ENCODE measurements around the gene UMOD. TPM values are rescaled to one million over a fixed set of nuclear protein-coding genes. Genes with fewer than 3 reads are reported as not detected.
"Not testable (repeated sequence)": the region's sequence is repeated elsewhere in the genome, so short reads cannot be mapped to it uniquely, and the experiment has no call there.

The UMOD gene
- total RNA-seq, 1 experiment from 2014 or later: not detected

GRCh38 chr16:20322696-20323095, 29.8 kb downstream of the UMOD start:
- intact Hi-C loops (cut with micrococcal nuclease): no loop called here
- no peaks in the 10 kb centered on the region for H3K27me3 Mint-ChIP-seq (ENCODE audit: insufficient read depth, unreplicated experiment)
- TF ChIP-seq CTCF (IDR thresholded peaks at IDR 0.05; ENCODE audit: unreplicated experiment): no peak
- H3K36me3 Mint-ChIP-seq (ENCODE audit: insufficient read depth, unreplicated experiment): no peaks in the 10 kb centered on the region
- no peak overlapping the region for H3K4me3 Mint-ChIP-seq (ENCODE audit: unreplicated experiment)
- DNase-seq (ENCODE audit: unreplicated experiment): no peak
- no TSS peak for BruUV-seq (replicated peaks)
- H3K9me3 Mint-ChIP-seq (ENCODE audit: unreplicated experiment): no peaks in the 10 kb centered on the region
- POLR2A ChIA-PET: no interaction called here
- CTCF ChIA-PET: interaction anchor here (0.9 to 1.4 kb wide), 2 partner anchors 11 to 22 kb away, joined by 3 to 8 read pairs; no protein-coding TSS in a partner anchor
- H3K4me1 Mint-ChIP-seq (ENCODE audit: insufficient read depth, unreplicated experiment): no peaks in the 10 kb centered on the region
- no peak overlapping the region for H3K27ac Mint-ChIP-seq (ENCODE audit: low read depth, unreplicated experiment)

GRCh38 chr16:20321671-20322070, 30.8 kb downstream of the UMOD start:
- no peak for TF ChIP-seq CTCF (IDR thresholded peaks at IDR 0.05; ENCODE audit: unreplicated experiment)
- intact Hi-C loops (cut with micrococcal nuclease): no loop called here
- Mint-ChIP-seq H3K9me3 (ENCODE audit: unreplicated experiment) (no peaks in the 10 kb centered on the region), H3K27ac (ENCODE audit: low read depth, unreplicated experiment) (no peak overlapping the region), H3K27me3 (ENCODE audit: insufficient read depth, unreplicated experiment) (no peaks in the 10 kb centered on the region), H3K36me3 (ENCODE audit: insufficient read depth, unreplicated experiment) (no peaks in the 10 kb centered on the region), H3K4me3 (ENCODE audit: unreplicated experiment) (no peak overlapping the region), H3K4me1 (ENCODE audit: insufficient read depth, unreplicated experiment) (no peaks in the 10 kb centered on the region)
- DNase-seq (ENCODE audit: unreplicated experiment): no peak
- ChIA-PET CTCF (no interaction called here), POLR2A (no interaction called here)
- BruUV-seq (replicated peaks): no TSS peak

- H3K4me3 Mint-ChIP-seq (ENCODE audit: unreplicated experiment); H3K36me3 Mint-ChIP-seq (ENCODE audit: insufficient read depth, unreplicated experiment); H3K27me3 Mint-ChIP-seq (ENCODE audit: insufficient read depth, unreplicated experiment); BruUV-seq (replicated peaks); intact Hi-C loops (cut with micrococcal nuclease); H3K9me3 Mint-ChIP-seq (ENCODE audit: unreplicated experiment); DNase-seq (ENCODE audit: unreplicated experiment); H3K4me1 Mint-ChIP-seq (ENCODE audit: insufficient read depth, unreplicated experiment); POLR2A ChIA-PET; H3K27ac Mint-ChIP-seq (ENCODE audit: low read depth, unreplicated experiment): not testable (repeated sequence)
- CTCF ChIA-PET: interaction anchor here (0.7 kb wide), 1 partner anchor 81 kb away, joined by 5 read pairs; no protein-coding TSS in a partner anchor
Observed at GRCh38 chr16:20321051-20321450, 31.5 kb downstream of the UMOD start.

- Mint-ChIP-seq H3K27ac (ENCODE audit: low read depth, unreplicated experiment) (no peak overlapping the region), H3K4me1 (ENCODE audit: insufficient read depth, unreplicated experiment) (no peaks in the 10 kb centered on the region), H3K9me3 (ENCODE audit: unreplicated experiment) (no peaks in the 10 kb centered on the region), H3K4me3 (ENCODE audit: unreplicated experiment) (no peak overlapping the region), H3K27me3 (ENCODE audit: insufficient read depth, unreplicated experiment) (no peaks in the 10 kb centered on the region), H3K36me3 (ENCODE audit: insufficient read depth, unreplicated experiment) (no peaks in the 10 kb centered on the region)
- no peak for TF ChIP-seq CTCF (IDR thresholded peaks at IDR 0.05; ENCODE audit: unreplicated experiment)
- ChIA-PET CTCF (interaction anchor here (0.7 to 1.6 kb wide), 2 partner anchors 20 to 80 kb away, joined by 5 read pairs; no protein-coding TSS in a partner anchor), POLR2A (no interaction called here)
- intact Hi-C loops (cut with micrococcal nuclease): no loop called here
- no peak for DNase-seq (ENCODE audit: unreplicated experiment)
- no TSS peak for BruUV-seq (replicated peaks)
Observed at GRCh38 chr16:20320592-20320991, 31.9 kb downstream of the UMOD start.

GRCh38 chr16:20320178-20320577, 32.3 kb downstream of the UMOD start:
- no peaks in the 10 kb centered on the region for H3K27me3 Mint-ChIP-seq (ENCODE audit: insufficient read depth, unreplicated experiment)
- H3K4me1 Mint-ChIP-seq (ENCODE audit: insufficient read depth, unreplicated experiment): no peaks in the 10 kb centered on the region
- ChIA-PET POLR2A (no interaction called here), CTCF (interaction anchor here (0.7 to 1.6 kb wide), 2 partner anchors 19 to 80 kb away, joined by 5 read pairs; no protein-coding TSS in a partner anchor)
- H3K9me3 Mint-ChIP-seq (ENCODE audit: unreplicated experiment): no peaks in the 10 kb centered on the region
- H3K27ac Mint-ChIP-seq (ENCODE audit: low read depth, unreplicated experiment): no peak overlapping the region
- DNase-seq (ENCODE audit: unreplicated experiment): no peak
- no peak overlapping the region for H3K4me3 Mint-ChIP-seq (ENCODE audit: unreplicated experiment)
- no peak for TF ChIP-seq CTCF (IDR thresholded peaks at IDR 0.05; ENCODE audit: unreplicated experiment)
- no TSS peak for BruUV-seq (replicated peaks)
- intact Hi-C loops (cut with micrococcal nuclease): no loop called here
- H3K36me3 Mint-ChIP-seq (ENCODE audit: insufficient read depth, unreplicated experiment): no peaks in the 10 kb centered on the region
